Central memory CD4-positive, alpha-beta T cell (primary cell): Measurements from ENCODE around the gene MYMK.
"Not testable (repeated sequence)": the region's sequence is repeated elsewhere in the genome, so short reads cannot be mapped to it uniquely, and the experiment has no call there.

Experiments
- DNase-seq: peaks from one replicate; pipeline ENCODE4 v3.0.0; 2022
- total RNA-seq, 3 experiments: gene quantifications; one replicate each; lab custom pipeline; 2026; lab: John Stamatoyannopoulos, UW

Gene MYMK, protein sequence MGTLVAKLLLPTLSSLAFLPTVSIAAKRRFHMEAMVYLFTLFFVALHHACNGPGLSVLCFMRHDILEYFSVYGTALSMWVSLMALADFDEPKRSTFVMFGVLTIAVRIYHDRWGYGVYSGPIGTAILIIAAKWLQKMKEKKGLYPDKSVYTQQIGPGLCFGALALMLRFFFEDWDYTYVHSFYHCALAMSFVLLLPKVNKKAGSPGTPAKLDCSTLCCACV
- total RNA-seq, result 0 reads per million in 3 experiments

GRCh38 chr9:133524679-133525228 is at the start of gene MYMK:
TSS of gene MYMK (minus strand) at chr9:133524959. CDS start at chr9:133524844, 115 bp downstream.
- DNase-seq, result no peak

DNA sequence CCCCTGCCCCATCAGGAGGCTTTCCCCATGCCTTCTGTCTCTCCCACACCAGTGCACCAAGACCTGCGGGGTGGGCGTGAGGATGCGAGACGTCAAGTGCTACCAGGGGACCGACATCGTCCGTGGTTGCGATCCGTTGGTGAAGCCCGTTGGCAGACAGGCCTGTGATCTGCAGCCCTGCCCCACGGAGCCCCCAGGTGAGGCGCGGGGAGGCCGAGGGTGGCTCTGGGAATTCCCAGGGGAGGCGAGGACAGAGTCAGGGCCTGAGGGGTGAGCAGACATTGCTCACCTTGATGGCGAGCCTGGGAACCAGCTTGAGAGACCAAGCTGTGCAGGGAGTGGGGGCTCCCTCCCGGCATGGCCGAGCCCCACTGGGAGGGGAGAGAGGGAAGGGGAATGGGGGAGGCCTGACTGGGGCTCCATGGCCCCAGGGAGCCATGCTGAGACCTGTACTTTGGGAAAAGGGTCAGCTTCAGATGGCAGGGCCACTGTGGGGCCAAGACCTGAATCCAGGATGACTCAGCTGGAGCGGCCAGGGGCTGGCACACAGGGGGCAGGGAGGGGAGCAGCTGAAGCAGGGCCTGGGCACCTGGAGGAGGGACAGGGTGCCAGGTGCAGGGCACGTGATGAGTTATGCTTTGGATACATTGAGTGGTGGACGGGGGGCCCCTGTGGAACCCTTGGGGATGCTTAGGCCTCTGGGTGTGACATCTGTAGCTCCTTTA is 49.2 kb upstream of the MYMK start:
- DNase-seq, result no peak

GRCh38 chr9:133572821-133573361 is 48.1 kb upstream of the MYMK start:
- DNase-seq, result no peak

DNA sequence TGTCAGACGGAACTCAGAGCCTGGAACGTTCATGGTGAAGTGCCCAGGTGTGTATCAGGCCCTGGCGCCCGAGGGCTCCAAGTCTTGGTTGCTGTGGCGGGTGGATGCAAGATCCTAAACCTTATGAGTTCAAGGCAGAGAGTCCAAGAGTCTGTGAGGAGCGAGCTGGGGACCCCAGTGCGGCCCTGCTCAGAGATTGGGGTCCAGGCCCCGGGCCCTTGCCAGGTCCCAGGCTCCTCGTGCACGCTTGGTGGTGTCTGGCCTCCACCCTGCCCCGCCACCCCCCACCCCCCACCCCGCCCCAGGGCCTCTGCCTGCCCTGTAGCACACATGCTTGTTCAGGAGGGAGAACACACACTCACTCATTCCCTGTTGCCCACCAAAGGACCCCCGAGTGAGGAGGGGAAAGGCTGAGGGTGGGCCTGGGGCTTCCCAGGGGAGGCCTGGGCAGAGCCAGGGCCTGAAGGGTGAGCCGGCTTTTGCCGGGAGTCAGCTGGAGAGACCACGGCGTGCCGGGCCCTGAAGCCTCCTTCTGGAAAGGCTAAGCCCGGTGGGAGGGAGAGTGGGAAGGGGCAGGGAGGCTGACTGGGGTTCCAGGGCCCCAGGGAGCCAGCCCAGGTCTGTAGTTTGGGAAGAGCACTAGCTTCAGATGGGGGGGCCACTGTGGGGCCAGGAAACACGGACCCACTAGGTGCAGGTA is 47.3 kb upstream of the MYMK start:
- DNase-seq, result no peak

DNA sequence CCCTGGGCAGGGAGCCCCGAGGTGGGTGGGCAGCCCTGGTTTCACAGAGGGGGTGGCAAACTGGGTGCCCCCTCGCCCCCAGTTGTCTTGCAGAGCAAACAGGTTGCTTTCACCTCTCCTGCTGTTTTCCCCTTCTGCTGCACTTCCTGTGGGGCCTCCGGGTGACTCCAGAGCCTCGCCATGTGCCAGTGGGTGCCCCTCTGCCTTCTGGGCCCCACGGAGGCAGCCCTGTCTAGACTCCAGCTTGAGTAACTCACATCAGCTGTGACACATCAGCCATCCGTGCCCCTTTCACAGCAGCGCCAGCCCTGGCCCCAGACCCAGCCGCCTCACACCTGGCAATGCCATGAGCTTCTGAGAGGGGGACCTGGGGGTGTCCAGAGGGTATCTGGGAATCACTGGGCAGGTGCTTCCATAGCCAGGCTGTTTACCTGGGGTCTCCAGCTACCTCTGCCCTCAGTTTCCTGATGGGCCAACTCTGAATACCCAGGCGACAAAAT is 46.7 kb upstream of the MYMK start:
- no peak for DNase-seq

GRCh38 chr9:133570691-133571080 is 45.9 kb upstream of the MYMK start:
- no peak for DNase-seq

GRCh38 chr9:133569891-133570690 is 45.3 kb upstream of the MYMK start:
- DNase-seq, result no peak

DNA sequence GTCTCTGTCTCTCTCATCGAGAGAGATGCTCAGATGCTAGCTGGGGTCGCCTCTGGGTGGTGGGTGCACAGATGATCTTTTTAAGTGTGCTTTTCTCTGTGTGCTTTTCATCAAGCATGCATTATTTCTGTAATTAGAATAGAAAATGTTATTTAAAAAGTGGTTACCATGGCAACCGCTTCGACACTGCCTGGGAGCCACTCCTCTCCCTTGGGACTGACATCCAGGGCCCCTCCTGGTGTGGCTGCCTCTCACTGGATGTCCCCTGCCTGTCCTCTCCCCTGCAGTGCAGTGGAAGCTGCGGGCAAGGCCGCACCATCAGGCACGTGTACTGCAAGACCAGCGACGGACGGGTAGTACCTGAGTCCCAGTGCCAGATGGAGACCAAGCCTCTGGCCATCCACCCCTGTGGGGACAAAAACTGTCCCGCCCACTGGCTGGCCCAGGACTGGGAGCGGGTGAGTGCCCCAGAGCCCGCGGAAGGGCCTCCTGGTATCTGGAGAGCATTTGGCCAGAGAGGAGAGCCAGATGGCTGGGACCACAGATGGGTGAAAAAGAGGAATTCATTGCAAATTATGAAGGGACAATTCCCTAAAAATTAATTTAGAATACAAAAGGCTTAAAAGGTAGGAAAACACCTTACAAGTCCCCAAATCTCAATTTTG is 44.5 kb upstream of the MYMK start:
- DNase-seq, result no peak

DNA sequence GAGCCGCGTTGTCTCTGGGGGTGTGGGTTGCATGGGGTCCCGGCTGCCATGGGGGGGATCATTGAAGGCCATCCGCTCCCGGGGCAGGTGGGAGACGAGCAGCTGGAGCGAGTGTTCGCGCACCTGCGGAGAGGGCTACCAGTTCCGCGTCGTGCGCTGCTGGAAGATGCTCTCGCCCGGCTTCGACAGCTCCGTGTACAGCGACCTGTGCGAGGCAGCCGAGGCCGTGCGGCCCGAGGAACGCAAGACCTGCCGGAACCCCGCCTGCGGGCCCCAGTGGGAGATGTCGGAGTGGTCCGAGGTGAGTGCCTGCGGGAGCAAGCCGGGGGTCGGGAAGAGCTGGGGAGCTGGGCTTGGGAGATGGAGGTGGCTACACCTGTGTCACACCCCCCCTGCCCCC is 43.4 kb upstream of the MYMK start:
- no peak for DNase-seq

GRCh38 chr9:133566817-133567216 is 42.1 kb upstream of the MYMK start:
- DNase-seq, result no peak

GRCh38 chr9:133566382-133566781 is 41.6 kb upstream of the MYMK start:
- no peak for DNase-seq

DNA sequence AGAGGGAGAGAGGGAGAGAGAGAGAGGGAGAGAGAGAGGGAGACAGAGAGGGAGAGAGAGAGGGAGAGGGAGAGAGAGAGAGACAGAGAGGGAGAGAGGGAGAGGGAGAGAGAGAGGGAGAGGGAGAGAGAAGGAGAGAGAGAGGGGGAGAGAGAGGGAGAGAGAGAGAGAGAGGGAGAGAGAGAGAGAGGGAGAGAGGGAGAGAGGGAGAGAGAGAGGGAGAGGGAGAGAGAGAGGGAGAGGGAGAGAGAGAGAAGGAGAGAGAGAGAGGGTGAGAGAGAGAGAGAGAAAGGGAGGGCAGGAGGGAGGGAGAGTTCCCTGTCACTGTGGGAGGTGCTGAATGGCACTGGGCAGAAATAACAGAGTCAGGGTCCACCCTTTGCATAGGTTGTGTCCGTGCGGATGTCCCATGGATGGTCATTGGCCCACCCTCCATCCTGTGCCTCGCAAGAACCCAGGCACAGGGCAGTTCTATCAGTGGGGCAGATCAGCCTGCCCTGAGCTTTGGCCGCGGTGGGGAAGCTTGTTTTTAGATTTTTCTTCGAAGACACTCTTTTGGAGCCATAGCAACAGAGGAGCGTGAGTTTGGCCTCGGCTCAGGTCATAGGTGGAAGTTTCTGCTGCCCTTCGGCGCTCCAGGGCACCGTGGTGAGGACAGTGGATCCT is 39.8 kb upstream of the MYMK start:
- no peak for DNase-seq

- DNase-seq, result not testable (repeated sequence)
These were observed 39.1 kb upstream of the MYMK start for GRCh38 chr9:133563814-133564213.

GRCh38 chr9:133563291-133563796 is 38.6 kb upstream of the MYMK start:
- no peak for DNase-seq

- no peak for DNase-seq
These were observed 38.0 kb upstream of the MYMK start for GRCh38 chr9:133562611-133563290.

- no peak for DNase-seq
These were observed 37.3 kb upstream of the MYMK start for GRCh38 chr9:133561976-133562554.

- no peak for DNase-seq
These were observed 36.2 kb upstream of the MYMK start for GRCh38 chr9:133560944-133561343.

GRCh38 chr9:133560311-133560710 is 35.6 kb upstream of the MYMK start:
- no peak for DNase-seq

- DNase-seq, result no peak
These were observed 33.7 kb upstream of the MYMK start for GRCh38 chr9:133558191-133559126.
